Fibroblast of lung (primary cell): ENCODE results near the gene MCRS1. TPM values are rescaled to one million over a fixed set of nuclear protein-coding genes. Genes with fewer than 3 reads are reported as not detected.

ENCODE experiments used
- DNase-seq, 2 donors: peaks; one replicate each; pipeline versions ENCODE4 v3.0.0 to v3.0.0-alpha.2; 2010; ENCODE audit warnings: low read depth in 2 of 2
- H2AFZ ChIP-seq: 2 replicates; pipeline ENCODE4 v1.5.1; 2012; ENCODE audit warnings: low read length, control low read depth, inconsistent platforms
- H3K27ac ChIP-seq: 2 replicates; pipeline ENCODE4 v1.5.1; 2011; ENCODE audit warnings: low read length, control low read depth; ENCODE audit not compliant: insufficient read depth
- H3K27me3 ChIP-seq: 2 replicates; pipeline ENCODE4 v1.5.1; 2011; ENCODE audit warnings: mild to moderate bottlenecking, low read length; ENCODE audit not compliant: control insufficient read depth, insufficient read depth
- H3K36me3 ChIP-seq: 2 replicates; pipeline ENCODE4 v1.5.1; 2011; ENCODE audit warnings: low read length; ENCODE audit not compliant: control insufficient read depth, insufficient read depth
- H3K4me1 ChIP-seq: 2 replicates; pipeline ENCODE4 v1.5.1; 2011; ENCODE audit warnings: low read length; ENCODE audit not compliant: control insufficient read depth, insufficient read depth; ENCODE audit errors: extremely low read depth
- H3K4me2 ChIP-seq: 2 replicates; pipeline ENCODE4 v1.5.1; 2011; ENCODE audit warnings: low read length, control low read depth; ENCODE audit not compliant: insufficient read depth; ENCODE audit errors: extremely low read depth
- H3K4me3 ChIP-seq, 4 experiments: fragments of 200-600 bp in 1 of 4; sonication (generic) in 1 of 4; replicated peaks in 1 of 4; 2 replicates each; pipeline ENCODE4 v1.5.1; 2011 to 2016; ENCODE audit warnings: low read length in 4 of 4, low read depth in 3 of 4, mild to moderate bottlenecking in 3 of 4, control low read depth in 2 of 4, inconsistent platforms in 1 of 4, mixed read lengths in 1 of 4; ENCODE audit not compliant: insufficient read depth in 1 of 4; ENCODE audit errors: control extremely low read depth in 1 of 4
- H3K79me2 ChIP-seq: 2 replicates; pipeline ENCODE4 v1.5.1; 2012; ENCODE audit warnings: mild to moderate bottlenecking, low read length, inconsistent platforms; ENCODE audit not compliant: control insufficient read depth, insufficient read depth
- H3K9ac ChIP-seq: 2 replicates; pipeline ENCODE4 v1.5.1; 2011; ENCODE audit warnings: mild to moderate bottlenecking, low read length, control low read depth; ENCODE audit not compliant: insufficient read depth
- H3K9me3 ChIP-seq: 2 replicates; pipeline ENCODE4 v1.5.1; 2012; ENCODE audit warnings: low read depth, low read length; ENCODE audit not compliant: control insufficient read depth, insufficient read depth
- H4K20me1 ChIP-seq: 2 replicates; pipeline ENCODE4 v1.5.1; 2011; ENCODE audit warnings: low read length; ENCODE audit not compliant: control insufficient read depth, insufficient read depth; ENCODE audit errors: extremely low read depth
- CTCF ChIP-seq, 2 donors: IDR thresholded peaks in 1 of 2; conservative IDR thresholded peaks in 1 of 2; 1 replicate in 1 of 2; 2 replicates in 1 of 2; pipeline ENCODE4 v1.5.1; 2011 to 2012; ENCODE audit warnings: low read length in 2 of 2, control low read depth in 1 of 2, inconsistent platforms in 1 of 2, low read depth in 1 of 2, mild to moderate bottlenecking in 1 of 2
- EZH2 ChIP-seq: IDR thresholded peaks from 2 replicates; pipeline ENCODE4 v1.5.1; 2012; ENCODE audit warnings: low read length, control low read depth, mild to moderate bottlenecking; ENCODE audit errors: missing control alignments
- polyA plus RNA-seq, 2 donors: library from polyadenylated mRNA; depleted of rRNA in 1 of 2; stranded (reverse) in 1 of 2; unstranded in 1 of 2; fragments of >200 nt; gene quantifications; 2 replicates each; pipeline ENCODE4 v1.2.1, GENCODE V29; 2011 to 2012; ENCODE audit warnings: missing spikeins in 1 of 2
- total RNA-seq: library from RNA; depleted of rRNA; stranded (reverse); fragments of >200 nt; gene quantifications from 2 replicates; pipeline ENCODE4 v1.2.1, GENCODE V29; 2014

Gene MCRS1
- total and polyA plus RNA-seq, 2 donors (not counting 1 experiment from before 2014, with no cell fraction given) = 51.1 to 52.2 TPM

- Histone ChIP-seq H3K27ac (no peak overlapping the region), H2AFZ (no peak overlapping the region), H3K4me1 (peaks cover 7% of the 10 kb centered on the region), H4K20me1 (no peaks in the 10 kb centered on the region), H3K9ac (no peak overlapping the region), H3K27me3 (peaks cover 11% of the 10 kb centered on the region), H3K36me3 (no peaks in the 10 kb centered on the region), H3K4me2 (no peak overlapping the region), H3K9me3 (no peaks in the 10 kb centered on the region), H3K4me3 (no peak overlapping the region), H3K79me2 (no peaks in the 10 kb centered on the region)
- TF ChIP-seq CTCF (conservative IDR thresholded peaks at IDR 0.05 in 1 of 2, IDR thresholded peaks at IDR 0.05 in 1 of 2; ENCODE audit: low read depth in 1 of 2, low read length in 2 of 2) (no peak), EZH2 (no peak)
- DNase-seq = no peak
Measured at GRCh38 chr12:49533331-49533730, 34.6 kb downstream of the MCRS1 start.

DNA sequence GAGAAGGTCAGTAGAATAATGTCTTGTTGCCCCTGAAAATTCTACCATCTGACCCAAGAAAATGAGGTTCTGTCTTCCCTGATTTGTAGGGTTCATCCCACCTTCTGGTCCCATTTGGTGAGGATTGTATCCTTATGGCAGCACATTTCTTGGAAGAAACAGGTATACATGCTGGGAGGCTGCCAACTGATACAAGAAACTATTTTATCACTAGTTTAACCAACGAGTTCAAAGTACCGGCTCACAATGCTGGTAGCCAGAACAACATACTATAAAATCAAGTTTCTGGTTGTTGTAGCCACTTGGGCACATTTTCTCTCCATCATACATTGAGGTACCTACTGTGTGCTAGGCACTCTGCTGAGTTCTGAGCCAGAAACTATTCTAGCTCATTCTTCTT lies 36.2 kb downstream of the MCRS1 start:
- Histone ChIP-seq H3K27ac (no peak overlapping the region), H3K9ac (no peak overlapping the region), H3K9me3 (no peaks in the 10 kb centered on the region), H2AFZ (no peak overlapping the region), H3K4me3 (no peak overlapping the region), H3K4me1 (peaks cover 3% of the 10 kb centered on the region), H4K20me1 (no peaks in the 10 kb centered on the region), H3K79me2 (no peaks in the 10 kb centered on the region), H3K27me3 (peaks cover 2% of the 10 kb centered on the region), H3K36me3 (peaks cover 3% of the 10 kb centered on the region), H3K4me2 (no peak overlapping the region)
- no peak for TF ChIP-seq CTCF (conservative IDR thresholded peaks at IDR 0.05 in 1 of 2, IDR thresholded peaks at IDR 0.05 in 1 of 2; ENCODE audit: low read depth in 1 of 2, low read length in 2 of 2)
- no peak for TF ChIP-seq EZH2
- no peak for DNase-seq

DNA sequence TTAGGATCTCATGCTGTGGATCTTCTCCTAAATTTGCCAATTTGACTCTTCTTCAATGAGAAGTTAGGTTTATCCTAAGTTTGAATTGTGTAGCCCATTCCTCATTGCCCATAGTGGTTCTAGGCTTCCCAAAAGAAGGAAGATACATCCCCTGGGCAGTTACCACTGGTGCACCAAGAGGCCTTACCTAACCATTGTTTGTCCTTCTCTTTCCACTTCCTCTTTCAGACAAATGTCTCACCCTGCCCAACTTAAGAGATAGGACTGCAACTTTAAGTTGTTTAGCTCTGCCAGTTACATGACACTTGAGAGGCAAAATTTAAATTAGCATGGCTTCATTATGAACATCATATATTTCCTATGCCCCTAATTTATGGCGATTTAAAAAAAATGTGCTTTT lies 38.5 kb downstream of the MCRS1 start:
- Histone ChIP-seq H3K9ac (no peak overlapping the region), H3K4me1 (no peaks in the 10 kb centered on the region), H4K20me1 (no peaks in the 10 kb centered on the region), H3K79me2 (no peaks in the 10 kb centered on the region), H3K27me3 (no peaks in the 10 kb centered on the region), H3K9me3 (no peaks in the 10 kb centered on the region), H3K4me3 (no peak overlapping the region), H3K4me2 (no peak overlapping the region), H3K27ac (no peak overlapping the region), H2AFZ (no peak overlapping the region), H3K36me3 (peaks cover 7% of the 10 kb centered on the region)
- TF ChIP-seq EZH2 (no peak), CTCF (conservative IDR thresholded peaks at IDR 0.05 in 1 of 2, IDR thresholded peaks at IDR 0.05 in 1 of 2; ENCODE audit: low read depth in 1 of 2, low read length in 2 of 2) (no peak)
- no peak for DNase-seq
